Measurements from ENCODE around the gene FBLN5. TPM values are rescaled to one million over a fixed set of nuclear protein-coding genes. Genes with fewer than 3 reads are reported as not detected.
"Not testable (repeated sequence)": the region's sequence is repeated elsewhere in the genome, so short reads cannot be mapped to it uniquely, and the experiment has no call there.

Gene FBLN5
- total RNA-seq, 1 experiment from 2014 or later = 3.3 TPM

DNA sequence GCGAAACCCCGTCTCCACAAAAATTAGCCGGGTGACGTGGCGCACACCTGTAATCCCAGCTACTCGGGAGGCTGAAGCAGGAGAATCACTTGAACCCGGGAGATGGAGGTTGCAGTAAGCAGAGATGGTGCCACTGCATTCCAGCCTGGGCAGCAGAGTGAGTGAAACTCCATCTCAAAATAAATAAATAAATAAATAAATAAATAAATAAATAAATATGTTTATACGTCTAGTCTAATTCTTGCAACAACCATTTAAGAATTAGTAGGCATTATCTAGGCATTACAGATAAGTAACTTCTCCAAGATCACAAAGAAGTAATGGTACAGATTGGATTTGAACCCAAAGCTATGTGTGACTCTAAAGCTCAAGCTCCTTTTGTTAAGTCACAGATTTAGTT is 102.4 kb downstream of the FBLN5 start:
- H3K27ac ChIP-seq (ENCODE audit: low read depth, low read length); H2AFZ ChIP-seq (ENCODE audit: low read depth, low read length, poor library complexity, severe bottlenecking); H4K20me1 ChIP-seq (ENCODE audit: insufficient read depth); ATAC-seq; H3K4me2 ChIP-seq (ENCODE audit: low read length); BruUV-seq (replicated peaks); H3K36me3 ChIP-seq (ENCODE audit: control insufficient read depth in 1 of 2, insufficient read depth in 2 of 2, low read length in 2 of 2); intact Hi-C loops (cut with micrococcal nuclease); H3K9ac ChIP-seq (ENCODE audit: low read length); H3K27me3 ChIP-seq (ENCODE audit: insufficient read depth, low read length); H3K9me3 ChIP-seq (ENCODE audit: control insufficient read depth in 1 of 2, insufficient read depth in 1 of 2, low read depth in 1 of 2, low read length in 2 of 2); POLR2A ChIA-PET; CTCF ChIA-PET; H3K9me2 ChIP-seq (ENCODE audit: insufficient read depth); H3K79me2 ChIP-seq (ENCODE audit: insufficient read depth, low read length); DNase-seq (ENCODE audit: low read depth, low spot score); H3K4me1 ChIP-seq (ENCODE audit: control insufficient read depth in 1 of 2, insufficient read depth in 2 of 2, low read length in 2 of 2); H3K4me3 ChIP-seq (replicated peaks in 1 of 2; ENCODE audit: low read depth in 1 of 2, low read length in 2 of 2): not testable (repeated sequence)
- RAD21 ChIA-PET (ENCODE audit: low non-redundant PET in 1 of 2, low total read pairs in 2 of 2, uncharacterized antibody in 2 of 2, unreplicated experiment in 2 of 2) = interaction anchor here in 1 of 2 experiments (0.6 kb wide), 1 partner anchor 66 kb away, joined by 4 read pairs; no protein-coding TSS in a partner anchor

DNA sequence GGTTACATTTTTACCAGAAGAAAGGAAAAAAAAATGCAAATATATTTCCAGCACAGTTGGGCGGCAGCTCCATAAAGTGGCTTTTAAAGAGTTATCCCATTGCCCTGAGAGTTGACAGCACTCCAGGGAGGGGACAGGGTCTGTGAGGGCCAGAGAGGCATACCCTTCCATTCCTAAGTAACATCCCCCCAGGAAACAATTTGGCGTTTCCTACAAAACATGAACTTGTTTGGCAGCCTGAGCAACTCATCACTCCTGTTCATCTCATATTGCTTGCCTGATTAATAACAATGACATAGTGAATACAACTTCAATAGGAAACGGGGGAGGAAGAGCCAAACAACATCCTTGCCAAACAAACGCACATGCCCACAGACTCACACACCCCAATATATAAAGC is 103.5 kb downstream of the FBLN5 start:
- CTCF ChIA-PET = no interaction called here
- intact Hi-C loops (cut with micrococcal nuclease) = no loop called here

DNA sequence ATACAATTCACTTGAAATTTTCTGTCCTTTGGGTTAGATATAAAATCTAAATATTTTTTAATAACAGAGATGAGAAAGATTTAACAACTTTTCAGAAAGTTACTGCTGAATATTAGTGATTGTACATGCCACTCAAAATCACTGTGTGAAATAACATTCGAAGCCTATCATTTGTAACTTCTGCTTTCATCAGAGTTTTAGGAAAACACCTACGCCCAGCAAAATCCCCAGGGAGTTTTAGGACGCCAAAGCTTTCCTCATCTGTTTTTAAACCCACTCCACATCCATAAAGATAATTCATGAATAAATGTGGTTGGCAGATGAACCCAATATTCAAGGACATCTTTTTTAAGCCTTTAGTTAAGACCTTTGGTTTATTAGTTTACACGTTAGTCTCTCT is 104.1 kb downstream of the FBLN5 start:
- BruUV-seq (replicated peaks) = no TSS peak
- Histone ChIP-seq H3K4me2 (ENCODE audit: low read length) (no peak overlapping the region), H3K36me3 (ENCODE audit: control insufficient read depth in 1 of 2, insufficient read depth in 2 of 2, low read length in 2 of 2) (no peaks in the 10 kb centered on the region), H3K27ac (ENCODE audit: low read depth, low read length) (no peak overlapping the region), H2AFZ (ENCODE audit: low read depth, low read length, poor library complexity, severe bottlenecking) (no peak overlapping the region), H3K9me3 (ENCODE audit: control insufficient read depth in 1 of 2, insufficient read depth in 1 of 2, low read depth in 1 of 2, low read length in 2 of 2) (no peaks in the 10 kb centered on the region), H3K9me2 (ENCODE audit: insufficient read depth) (no peaks in the 10 kb centered on the region), H3K27me3 (ENCODE audit: insufficient read depth, low read length) (no peaks in the 10 kb centered on the region), H3K9ac (ENCODE audit: low read length) (no peak overlapping the region), H3K4me3 (replicated peaks in 1 of 2; ENCODE audit: low read depth in 1 of 2, low read length in 2 of 2) (no peak overlapping the region), H4K20me1 (ENCODE audit: insufficient read depth) (no peaks in the 10 kb centered on the region), H3K79me2 (ENCODE audit: insufficient read depth, low read length) (no peaks in the 10 kb centered on the region), H3K4me1 (ENCODE audit: control insufficient read depth in 1 of 2, insufficient read depth in 2 of 2, low read length in 2 of 2) (no peaks in the 10 kb centered on the region)
- ChIA-PET RAD21 (ENCODE audit: low non-redundant PET in 1 of 2, low total read pairs in 2 of 2, uncharacterized antibody in 2 of 2, unreplicated experiment in 2 of 2) (no interaction called here), CTCF (no interaction called here), POLR2A (no interaction called here)
- TF ChIP-seq YY1 (IDR thresholded peaks at IDR 0.05; ENCODE audit: extremely low read depth, insufficient replicate concordance, low read depth, low read length) (no peak), ZFX (IDR thresholded peaks at IDR 0.05) (no peak), EZH2 (IDR thresholded peaks at IDR 0.05) (no peak), JUND (IDR thresholded peaks at IDR 0.05) (no peak), RAD21 (IDR thresholded peaks at IDR 0.05; ENCODE audit: low read depth) (no peak), FOSL1 (IDR thresholded peaks at IDR 0.05; ENCODE audit: low read depth) (no peak), POLR2A (IDR thresholded peaks at IDR 0.05; ENCODE audit: borderline replicate concordance, extremely low read depth, insufficient read depth, insufficient read length) (no peak), SRF (IDR thresholded peaks at IDR 0.05; ENCODE audit: low read depth) (no peak), EZH2phosphoT487 (IDR thresholded peaks at IDR 0.05; ENCODE audit: borderline replicate concordance) (no peak)
- TF ChIP-seq, protein P1, sequence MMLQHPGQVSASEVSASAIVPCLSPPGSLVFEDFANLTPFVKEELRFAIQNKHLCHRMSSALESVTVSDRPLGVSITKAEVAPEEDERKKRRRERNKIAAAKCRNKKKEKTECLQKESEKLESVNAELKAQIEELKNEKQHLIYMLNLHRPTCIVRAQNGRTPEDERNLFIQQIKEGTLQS (IDR thresholded peaks at IDR 0.05) = no peak
- intact Hi-C loops (cut with micrococcal nuclease) = no loop called here
- ATAC-seq = no peak
- DNase-seq (ENCODE audit: low read depth, low spot score) = no peak

More for the DNA sequence above, 103.5 kb downstream of the FBLN5 start:
- no peak for TF ChIP-seq EGR1 (IDR thresholded peaks at IDR 0.05; ENCODE audit: low read depth)
- no peak for TF ChIP-seq CBX3 (IDR thresholded peaks at IDR 0.05; ENCODE audit: low read depth)
- TF ChIP-seq ZNF274 (IDR thresholded peaks at IDR 0.05; ENCODE audit: low read depth, low read length) = no peak
- no peak for TF ChIP-seq POLR2A (IDR thresholded peaks at IDR 0.05; ENCODE audit: borderline replicate concordance, extremely low read depth, insufficient read depth, insufficient read length)
- ATAC-seq = no peak
- Histone ChIP-seq H4K20me1 (ENCODE audit: insufficient read depth) (no peaks in the 10 kb centered on the region), H3K79me2 (ENCODE audit: insufficient read depth, low read length) (no peaks in the 10 kb centered on the region), H3K4me2 (ENCODE audit: low read length) (no peak overlapping the region), H3K27ac (ENCODE audit: low read depth, low read length) (no peak overlapping the region), H3K36me3 (ENCODE audit: control insufficient read depth in 1 of 2, insufficient read depth in 2 of 2, low read length in 2 of 2) (no peaks in the 10 kb centered on the region), H3K9me2 (ENCODE audit: insufficient read depth) (no peaks in the 10 kb centered on the region), H3K4me1 (ENCODE audit: control insufficient read depth in 1 of 2, insufficient read depth in 2 of 2, low read length in 2 of 2) (no peaks in the 10 kb centered on the region), H3K9ac (ENCODE audit: low read length) (no peak overlapping the region), H2AFZ (ENCODE audit: low read depth, low read length, poor library complexity, severe bottlenecking) (no peak overlapping the region), H3K9me3 (ENCODE audit: control insufficient read depth in 1 of 2, insufficient read depth in 1 of 2, low read depth in 1 of 2, low read length in 2 of 2) (no peaks in the 10 kb centered on the region), H3K4me3 (replicated peaks in 1 of 2; ENCODE audit: low read depth in 1 of 2, low read length in 2 of 2) (no peak overlapping the region), H3K27me3 (ENCODE audit: insufficient read depth, low read length) (no peaks in the 10 kb centered on the region)
- no peak for DNase-seq (ENCODE audit: low read depth, low spot score)
- RAD21 ChIA-PET (ENCODE audit: low non-redundant PET in 1 of 2, low total read pairs in 2 of 2, uncharacterized antibody in 2 of 2, unreplicated experiment in 2 of 2) = no interaction called here
- BruUV-seq (replicated peaks) = no TSS peak
- POLR2A ChIA-PET = no interaction called here
